H1 (cell line): ENCODE results near the gene ILDR2. TPM values are rescaled to one million over a fixed set of nuclear protein-coding genes. Genes with fewer than 3 reads are reported as not detected.

Experiments used
- CTCF ChIA-PET: fragments of 300-600 bp; sonication (Branson Sonifier 250); formaldehyde crosslinking; loops from one replicate; lab custom pipeline; 2021; ENCODE audit not compliant: partially characterized antibody; lab: Charles Lee
- POLR2A ChIA-PET: fragments of 300-600 bp; sonication (Branson Sonifier 250); formaldehyde crosslinking; loops from one replicate; lab custom pipeline; 2021; ENCODE audit warnings: inconsistent platforms; ENCODE audit not compliant: partially characterized antibody; lab: Charles Lee
- DNase-seq, 2 experiments: peaks; one replicate each; pipeline versions ENCODE4 v3.0.0 to v3.0.0-alpha.2; 2010 to 2022; ENCODE audit warnings: low spot score in 2 of 2, low read depth in 1 of 2, mixed read lengths in 1 of 2
- FAIRE-seq: peaks from 2 replicates; lab custom pipeline; 2011; peaks lifted over from hg19 to GRCh38; lab: Jason Lieb, UNC
- H2AFZ ChIP-seq: 2 replicates; pipeline ENCODE4 v1.8.1; 2012; ENCODE audit warnings: low read length, inconsistent platforms
- H2AK5ac ChIP-seq: 2 replicates; pipeline ENCODE4 v1.6.1; 2013; ENCODE audit warnings: low read depth, low read length
- H2BK120ac ChIP-seq: replicated peaks from 2 replicates; pipeline ENCODE3; 2013; ENCODE audit warnings: low read depth, low read length, inconsistent platforms
- H2BK12ac ChIP-seq: 2 replicates; pipeline ENCODE4 v1.6.1; 2013; ENCODE audit warnings: low read depth, low read length
- H2BK15ac ChIP-seq: 2 replicates; pipeline ENCODE4 v1.6.1; 2013; ENCODE audit warnings: low read length
- H2BK20ac ChIP-seq: 2 replicates; pipeline ENCODE4 v1.6.1; 2013; ENCODE audit warnings: low read length
- H2BK5ac ChIP-seq: 2 replicates; pipeline ENCODE4 v1.6.1; 2013; ENCODE audit warnings: low read depth, low read length
- H3K14ac ChIP-seq: 2 replicates; pipeline ENCODE4 v1.6.1; 2013; ENCODE audit warnings: inconsistent platforms; ENCODE audit not compliant: insufficient read length
- H3K18ac ChIP-seq: 2 replicates; pipeline ENCODE4 v1.6.1; 2013; ENCODE audit warnings: low read length; ENCODE audit errors: extremely low read depth
- H3K23ac ChIP-seq: 2 replicates; pipeline ENCODE4 v1.6.1; 2013; ENCODE audit warnings: inconsistent platforms; ENCODE audit not compliant: insufficient read length
- H3K23me2 ChIP-seq: 2 replicates; pipeline ENCODE4 v1.6.1; 2013; ENCODE audit warnings: low read depth, low read length
- H3K27ac ChIP-seq: 2 replicates; pipeline ENCODE4 v1.6.1; 2011; ENCODE audit warnings: low read depth, low read length, inconsistent platforms
- H3K27me3 ChIP-seq, 4 experiments: replicated peaks in 1 of 4; 1 replicate in 1 of 4; 2 replicates in 3 of 4; pipeline versions ENCODE4 v1.6.1 to v1.8.1; 2011 to 2013; ENCODE audit warnings: low read length in 3 of 4, mild to moderate bottlenecking in 3 of 4, inconsistent platforms in 2 of 4, mixed read lengths in 2 of 4, moderate library complexity in 1 of 4; ENCODE audit not compliant: control insufficient read depth in 3 of 4, insufficient read depth in 3 of 4; ENCODE audit errors: extremely low read depth in 1 of 4
- H3K36me3 ChIP-seq, 4 experiments: 2 replicates each; pipeline versions ENCODE4 v1.6.1 to v1.8.1; 2011 to 2013; ENCODE audit warnings: mild to moderate bottlenecking in 4 of 4, low read length in 3 of 4, moderate library complexity in 2 of 4, control low read depth in 1 of 4, inconsistent platforms in 1 of 4; ENCODE audit not compliant: insufficient read depth in 4 of 4, control insufficient read depth in 2 of 4
- H3K4ac ChIP-seq: replicated peaks from 2 replicates; pipeline ENCODE3; 2013; ENCODE audit warnings: low read length, low read depth, mixed read lengths, inconsistent platforms; ENCODE audit not compliant: insufficient read length
- H3K4me1 ChIP-seq, 4 experiments: replicated peaks in 1 of 4; 1 replicate in 1 of 4; 2 replicates in 3 of 4; pipeline versions ENCODE4 v1.6.1 to v1.8.1; 2011 to 2013; ENCODE audit warnings: low read length in 3 of 4, inconsistent platforms in 2 of 4, mixed read lengths in 1 of 4; ENCODE audit not compliant: insufficient read depth in 4 of 4, control insufficient read depth in 3 of 4
- H3K4me2 ChIP-seq, 2 experiments: 2 replicates each; pipeline versions ENCODE4 v1.6.1 to v1.8.1; 2011 to 2013; ENCODE audit warnings: low read depth in 2 of 2, low read length in 2 of 2, control low read depth in 1 of 2, inconsistent platforms in 1 of 2, mild to moderate bottlenecking in 1 of 2; ENCODE audit not compliant: insufficient read depth in 1 of 2
- H3K4me3 ChIP-seq, 4 experiments: fragments of 200-600, 300-600 bp in 1 of 4; sonication (generic), shearing (Covaris generic), sonication (Bioruptor Twin) in 1 of 4; 2 replicates each; pipeline versions ENCODE4 v1.5.1 to v1.8.1; 2011 to 2016; ENCODE audit warnings: low read length in 4 of 4, low read depth in 3 of 4, control low read depth in 2 of 4, inconsistent platforms in 2 of 4, mild to moderate bottlenecking in 2 of 4, mixed read lengths in 1 of 4, moderate library complexity in 1 of 4; ENCODE audit not compliant: insufficient read depth in 2 of 4; ENCODE audit errors: extremely low read depth in 1 of 4
- H3K56ac ChIP-seq: replicated peaks from 2 replicates; pipeline ENCODE3; 2013; ENCODE audit warnings: low read depth, mild to moderate bottlenecking, mixed read lengths, low read length, inconsistent platforms; ENCODE audit not compliant: insufficient read length
- H3K79me1 ChIP-seq: 2 replicates; pipeline ENCODE4 v1.6.1; 2013; ENCODE audit warnings: low read depth, low read length, control low read depth
- H3K79me2 ChIP-seq, 2 experiments: 2 replicates each; pipeline versions ENCODE4 v1.6.1 to v1.8.1; 2012 to 2013; ENCODE audit warnings: low read length in 2 of 2, mild to moderate bottlenecking in 2 of 2, inconsistent platforms in 1 of 2; ENCODE audit not compliant: insufficient read depth in 2 of 2, control insufficient read depth in 1 of 2
- H3K9ac ChIP-seq, 4 experiments: replicated peaks in 1 of 4; 1 replicate in 1 of 4; 2 replicates in 3 of 4; pipeline versions ENCODE4 v1.6.1 to v1.8.1; 2011 to 2013; ENCODE audit warnings: low read depth in 3 of 4, low read length in 3 of 4, control low read depth in 2 of 4, mild to moderate bottlenecking in 2 of 4, moderate library complexity in 2 of 4, inconsistent platforms in 1 of 4; ENCODE audit errors: extremely low read depth in 1 of 4
- H3K9me3 ChIP-seq, 2 experiments: 2 replicates each; pipeline versions ENCODE4 v1.6.1 to v1.8.1; 2012 to 2013; ENCODE audit warnings: mild to moderate bottlenecking in 2 of 2, moderate library complexity in 2 of 2, control low read depth in 1 of 2, inconsistent platforms in 1 of 2, low read depth in 1 of 2, low read length in 1 of 2, mixed read lengths in 1 of 2; ENCODE audit not compliant: insufficient read depth in 2 of 2
- H4K20me1 ChIP-seq, 2 experiments: replicated peaks in 1 of 2; 2 replicates each; pipeline versions ENCODE3 to v1.8.1; 2011 to 2013; ENCODE audit warnings: inconsistent platforms in 2 of 2, low read length in 2 of 2, mild to moderate bottlenecking in 1 of 2; ENCODE audit not compliant: insufficient read depth in 2 of 2, control insufficient read depth in 1 of 2
- H4K5ac ChIP-seq: 2 replicates; pipeline ENCODE4 v1.6.1; 2013; ENCODE audit warnings: low read length, low read depth, mixed read lengths, inconsistent platforms; ENCODE audit not compliant: insufficient read length
- H4K8ac ChIP-seq: 2 replicates; pipeline ENCODE4 v1.8.0; 2013; ENCODE audit warnings: mild to moderate bottlenecking, moderate library complexity, low read length, inconsistent platforms; ENCODE audit not compliant: insufficient read depth; ENCODE audit errors: extremely low read depth
- H4K91ac ChIP-seq: replicated peaks from 2 replicates; pipeline ENCODE3; 2013; ENCODE audit warnings: low read length, mixed read lengths, inconsistent platforms; ENCODE audit not compliant: insufficient read length
- ATF3 ChIP-seq: IDR thresholded peaks from 2 replicates; pipeline ENCODE4 v1.6.1; 2011; ENCODE audit warnings: low read depth, mild to moderate bottlenecking, low read length; ENCODE audit not compliant: insufficient read depth
- BCL11A ChIP-seq, 2 experiments: IDR thresholded peaks; one replicate each; pipeline ENCODE4 v1.6.1; 2011; ENCODE audit warnings: low read depth in 2 of 2, low read length in 2 of 2, mild to moderate bottlenecking in 2 of 2
- BRCA1 ChIP-seq: IDR thresholded peaks from 2 replicates; pipeline ENCODE4 v1.6.1; 2012; ENCODE audit warnings: low read depth, low read length, improper control_type of control experiment
- JUN ChIP-seq: IDR thresholded peaks from 2 replicates; pipeline ENCODE4 v1.6.1; 2011; ENCODE audit warnings: low read depth, mild to moderate bottlenecking, improper control_type of control experiment, low read length
- MAFK ChIP-seq: IDR thresholded peaks from 2 replicates; pipeline ENCODE4 v1.6.1; 2012; ENCODE audit warnings: low read depth, mild to moderate bottlenecking, improper control_type of control experiment, low read length
- POLR2A ChIP-seq, 2 experiments: IDR thresholded peaks; 1 replicate in 1 of 2; 2 replicates in 1 of 2; pipeline ENCODE4 v1.6.1; 2011; ENCODE audit warnings: low read depth in 2 of 2, low read length in 2 of 2, mild to moderate bottlenecking in 2 of 2; ENCODE audit errors: control extremely low read depth in 1 of 2
- POU5F1 ChIP-seq: IDR thresholded peaks from 2 replicates; pipeline ENCODE4 v1.6.1; 2011; ENCODE audit warnings: low read depth, mild to moderate bottlenecking, low read length, moderate library complexity
- RNF2 ChIP-seq: fragments of 200-900, 300-1000 bp; sonication (generic); IDR thresholded peaks from 2 replicates; pipeline ENCODE4 v1.7.1; 2016; ENCODE audit warnings: borderline replicate concordance, low read depth, mild to moderate bottlenecking, antibody characterized with exemption, low read length; ENCODE audit not compliant: poor library complexity, severe bottlenecking; ENCODE audit errors: missing control alignments
- SAP30 ChIP-seq: fragments of 300-600 bp; sonication (generic); IDR thresholded peaks from 2 replicates; pipeline ENCODE4 v1.7.1; 2012; ENCODE audit warnings: low read length, moderate library complexity, mild to moderate bottlenecking, inconsistent platforms; ENCODE audit not compliant: insufficient read depth, insufficient replicate concordance
- SP1 ChIP-seq: IDR thresholded peaks from 2 replicates; pipeline ENCODE4 v1.6.1; 2011; ENCODE audit warnings: low read depth, low read length
- SP2 ChIP-seq: IDR thresholded peaks from 2 replicates; pipeline ENCODE4 v1.6.1; 2012; ENCODE audit warnings: mild to moderate bottlenecking, low read length, inconsistent platforms
- ZNF274 ChIP-seq: IDR thresholded peaks from 2 replicates; pipeline ENCODE4 v1.7.0; 2012; ENCODE audit warnings: low read length, borderline replicate concordance; ENCODE audit errors: extremely low read depth
- WGBS, 2 experiments: shearing (Covaris generic) in 1 of 2; methylation state at CpG; one replicate each; pipeline versions ENCODE4 v1.1.6 to v1.1.7; 2013 to 2015; ENCODE audit warnings: low lambda C conversion rate in 2 of 2, mixed read lengths in 2 of 2, inconsistent platforms in 1 of 2, low coverage in 1 of 2, missing lambda C conversion rate in 1 of 2; ENCODE audit not compliant: insufficient replicate concordance in 2 of 2, insufficient coverage in 1 of 2, insufficient read length in 1 of 2; ENCODE audit errors: extremely low coverage in 1 of 2, missing lambda C conversion rate in 1 of 2; 5-methylcytosine and 5-hydroxymethylcytosine counted together
- polyA plus RNA-seq, 7 experiments: library from polyadenylated mRNA; depleted of rRNA in 3 of 7; stranded (reverse) in 5 of 7; unstranded in 2 of 7; fragments of >200 nt in 5 of 7; fragments of 200-250 nt in 2 of 7; gene quantifications; 1 replicate in 5 of 7; 2 replicates in 1 of 7; 4 replicates in 1 of 7; pipeline versions ENCODE4 v1.2.1 to v1.2.3, GENCODE V29; 2011 to 2013; ENCODE audit warnings: missing spikeins in 2 of 7, mixed read lengths in 2 of 7
- total RNA-seq: library from RNA; stranded (reverse); fragmentation: NEBNext Ultra II Directional; extraction: Animal tissue kit (Norgen Biotek cat#: 25700); gene quantifications from 2 replicates; pipeline ENCODE4 v1.2.1, GENCODE V29; 2021

ILDR2 gene
- total and polyA plus RNA-seq, 2 of the 8 experiments (the other 6 are each of a cell fraction or from before 2014, with no cell fraction given), result 0.85 to 0.86 TPM

DNA sequence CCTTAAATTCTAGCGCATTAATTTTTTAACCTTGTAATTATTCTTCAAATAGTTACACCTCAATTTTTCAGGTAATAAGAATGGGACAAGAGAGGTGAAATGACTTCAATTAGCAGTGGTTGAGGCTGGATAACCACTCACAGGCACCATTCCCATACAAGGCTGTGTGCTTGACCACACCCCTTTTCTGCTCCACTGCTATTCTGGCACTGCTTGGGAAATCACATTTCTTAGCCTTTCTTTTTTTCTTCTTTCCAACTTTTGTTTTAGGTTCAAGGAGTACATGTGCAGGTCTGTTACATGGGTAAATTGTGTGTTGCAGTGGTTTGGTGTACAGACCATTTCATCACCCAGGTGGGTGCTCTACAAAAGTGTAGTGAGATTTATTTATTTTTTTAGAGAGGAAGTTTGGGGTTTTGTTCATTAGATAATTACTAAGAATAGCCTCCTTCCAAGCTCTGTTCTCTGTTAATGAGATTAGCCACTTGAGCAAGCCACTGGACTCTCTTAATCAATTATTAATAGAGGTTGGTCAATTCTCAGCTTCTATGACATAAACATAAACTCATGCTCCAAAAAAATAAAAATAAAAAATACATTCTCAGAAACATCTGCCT, 14.4 kb downstream of the ILDR2 start:
- no peak overlapping the region for H3K9ac ChIP-seq
- H4K5ac ChIP-seq, result no peak overlapping the region
- FAIRE-seq (no peak), DNase-seq (no peak)
- no peak overlapping the region for H2BK12ac ChIP-seq
- H3K23ac ChIP-seq, result no peak overlapping the region
- no peak overlapping the region for H2AK5ac ChIP-seq
- no peak overlapping the region for H4K8ac ChIP-seq
- 100% methylated on average over 1 of the region's 1 CpG; no CpG with 5 or more reads in 1 of the 2 experiments for WGBS, 2 experiments
- no peaks in the 10 kb centered on the region for H3K27me3 ChIP-seq
- H3K14ac ChIP-seq, result no peak overlapping the region
- H4K91ac ChIP-seq, result no peak overlapping the region
- no peak overlapping the region for H3K4ac ChIP-seq
- no peak overlapping the region for H3K56ac ChIP-seq
- H2BK120ac ChIP-seq, result no peak overlapping the region
- H3K23me2 ChIP-seq, result no peaks in the 10 kb centered on the region
- no peak overlapping the region for H3K18ac ChIP-seq
- no peaks in the 10 kb centered on the region for H4K20me1 ChIP-seq
- H3K4me2 ChIP-seq, result no peak overlapping the region
- CTCF ChIA-PET, result interaction anchor here (1.0 to 1.5 kb wide), 2 partner anchors 9 to 51 kb away, joined by 3 to 4 read pairs; no protein-coding TSS in a partner anchor
- no peak overlapping the region for H2BK20ac ChIP-seq
- no peaks in the 10 kb centered on the region for H3K4me1 ChIP-seq
- H3K27ac ChIP-seq, result no peak overlapping the region
- H3K36me3 ChIP-seq, result no peaks in the 10 kb centered on the region
- no peaks in the 10 kb centered on the region for H3K79me2 ChIP-seq
- H2AFZ ChIP-seq, result no peak overlapping the region
- no peak overlapping the region for H3K4me3 ChIP-seq
- POLR2A ChIA-PET, result interaction anchor here (1.3 kb wide), 1 partner anchor 13 kb away, joined by 3 read pairs; no protein-coding TSS in a partner anchor
- no peak overlapping the region for H2BK15ac ChIP-seq
- no peaks in the 10 kb centered on the region for H3K9me3 ChIP-seq
- H3K79me1 ChIP-seq, result no peaks in the 10 kb centered on the region
- no peak overlapping the region for H2BK5ac ChIP-seq
- TF ChIP-seq MAFK, result no peak
- no peak for TF ChIP-seq SP2
- no peak for TF ChIP-seq ZNF274
- TF ChIP-seq BCL11A (IDR thresholded peaks at IDR 0.05; ENCODE audit: low read depth in 2 of 2, low read length in 2 of 2), result no peak
- no peak for TF ChIP-seq ATF3
- TF ChIP-seq SP1, result no peak
- TF ChIP-seq RNF2, result no peak
- TF ChIP-seq BRCA1, result no peak
- TF ChIP-seq SAP30, result no peak
- no peak for TF ChIP-seq POU5F1
- no peak for TF ChIP-seq POLR2A (IDR thresholded peaks at IDR 0.05; ENCODE audit: control extremely low read depth in 1 of 2, low read depth in 2 of 2, low read length in 2 of 2)
- no peak for TF ChIP-seq JUN
